Liver (tissue), 9 donors: Measurements from ENCODE around the gene ARHGAP4. TPM values are rescaled to one million over a fixed set of nuclear protein-coding genes. Genes with fewer than 3 reads are reported as not detected.

ENCODE experiments used
- DNase-seq: peaks from one replicate; pipeline ENCODE4 v3.0.0-alpha.2; 2017; ENCODE audit warnings: low spot score
- H3K27ac ChIP-seq, 2 donors: one replicate each; pipeline ENCODE4 v1.7.0; 2013; ENCODE audit warnings: inconsistent platforms in 2 of 2, low read length in 2 of 2, control low read depth in 1 of 2, low read depth in 1 of 2, mild to moderate bottlenecking in 1 of 2
- H3K27me3 ChIP-seq, 4 donors: one replicate each; pipeline versions ENCODE4 v1.6.1 to v1.7.0; 2013; ENCODE audit warnings: low read length in 3 of 4, inconsistent platforms in 1 of 4, mild to moderate bottlenecking in 1 of 4, moderate library complexity in 1 of 4; ENCODE audit not compliant: control insufficient read depth in 4 of 4, insufficient read depth in 4 of 4
- H3K36me3 ChIP-seq, 4 donors: one replicate each; pipeline versions ENCODE4 v1.6.1 to v1.7.0; 2013; ENCODE audit warnings: low read length in 3 of 4, mild to moderate bottlenecking in 3 of 4, low read depth in 1 of 4, moderate library complexity in 1 of 4; ENCODE audit not compliant: control insufficient read depth in 4 of 4, insufficient read depth in 3 of 4
- H3K4me1 ChIP-seq, 4 donors: one replicate each; pipeline versions ENCODE4 v1.6.1 to v1.7.0; 2013; ENCODE audit warnings: low read length in 3 of 4, mild to moderate bottlenecking in 3 of 4, moderate library complexity in 1 of 4; ENCODE audit not compliant: control insufficient read depth in 4 of 4, insufficient read depth in 4 of 4
- H3K4me3 ChIP-seq, 3 donors: one replicate each; pipeline versions ENCODE4 v1.6.1 to v1.7.0; 2013; ENCODE audit warnings: low read length in 3 of 3, control low read depth in 1 of 3, low read depth in 1 of 3, mild to moderate bottlenecking in 1 of 3
- H3K9ac ChIP-seq, 2 donors: one replicate each; pipeline ENCODE4 v1.7.0; 2013; ENCODE audit warnings: low read length in 2 of 2, mild to moderate bottlenecking in 2 of 2, moderate library complexity in 2 of 2, control low read depth in 1 of 2, low read depth in 1 of 2
- H3K9me3 ChIP-seq, 4 donors: one replicate each; pipeline versions ENCODE4 v1.6.1 to v1.7.0; 2013; ENCODE audit warnings: low read length in 3 of 4; ENCODE audit not compliant: control insufficient read depth in 4 of 4
- CTCF ChIP-seq: fragments of 150-350 bp; IDR thresholded peaks from 2 replicates; pipeline ENCODE4 v1.5.1; 2017; ENCODE audit warnings: improper control_type of control experiment, low read depth, low read length; ENCODE audit not compliant: missing input control
- FOXA1 ChIP-seq: IDR thresholded peaks from 2 replicates; pipeline ENCODE4 v1.6.1; 2016; ENCODE audit warnings: antibody characterized with exemption
- FOXA2 ChIP-seq: IDR thresholded peaks from 2 replicates; pipeline ENCODE4 v1.6.1; 2016; ENCODE audit warnings: antibody characterized with exemption
- GABPA ChIP-seq, 2 donors: IDR thresholded peaks in 1 of 2; conservative IDR thresholded peaks in 1 of 2; 2 replicates each; pipeline ENCODE4 v1.6.1; 2016; ENCODE audit warnings: antibody characterized with exemption in 2 of 2, mild to moderate bottlenecking in 1 of 2, moderate library complexity in 1 of 2
- HNF4A ChIP-seq, 2 donors: conservative IDR thresholded peaks; 2 replicates each; pipeline ENCODE4 v1.6.1; 2016; ENCODE audit warnings: antibody characterized with exemption in 2 of 2, mild to moderate bottlenecking in 2 of 2
- HNF4G ChIP-seq: IDR thresholded peaks from 2 replicates; pipeline ENCODE4 v1.6.1; 2016; ENCODE audit warnings: antibody characterized with exemption
- MAX ChIP-seq: IDR thresholded peaks from 2 replicates; pipeline ENCODE4 v1.6.1; 2016; ENCODE audit warnings: antibody characterized with exemption
- NR2F2 ChIP-seq: IDR thresholded peaks from 2 replicates; pipeline ENCODE4 v1.6.1; 2016; ENCODE audit warnings: antibody characterized with exemption
- REST ChIP-seq: IDR thresholded peaks from 2 replicates; pipeline ENCODE4 v1.6.1; 2016; ENCODE audit warnings: antibody characterized with exemption, mild to moderate bottlenecking
- SP1 ChIP-seq: IDR thresholded peaks from 2 replicates; pipeline ENCODE4 v1.6.1; 2018; ENCODE audit warnings: antibody characterized with exemption, mild to moderate bottlenecking
- TAF1 ChIP-seq: conservative IDR thresholded peaks from 2 replicates; pipeline ENCODE4 v1.6.1; 2016; ENCODE audit warnings: antibody characterized with exemption, mild to moderate bottlenecking
- YY1 ChIP-seq: IDR thresholded peaks from 2 replicates; pipeline ENCODE4 v1.6.1; 2016; ENCODE audit warnings: antibody characterized with exemption, mild to moderate bottlenecking
- ZBTB33 ChIP-seq: IDR thresholded peaks from 2 replicates; pipeline ENCODE4 v1.6.1; 2016; ENCODE audit warnings: antibody characterized with exemption
- WGBS: extraction: QIAGEN DNeasy Blood & Tissue Kit; methylation state at CpG from one replicate; pipeline ENCODE4 v1.1.7; 2013; 5-methylcytosine and 5-hydroxymethylcytosine counted together
- polyA plus RNA-seq, 2 donors: library from polyadenylated mRNA; stranded (reverse) in 1 of 2; unstranded in 1 of 2; fragments of 200-250 nt in 1 of 2; fragments of >200 nt in 1 of 2; fragmentation: Nextera tagmentation in 1 of 2; extraction: Ambion mirVana in 1 of 2; gene quantifications; one replicate each; pipeline versions ENCODE4 v1.2.1 to v1.2.3, GENCODE V29; 2013 to 2015
- total RNA-seq, 2 donors: library from RNA; depleted of rRNA; stranded (reverse); fragments of >200 nt; gene quantifications; one replicate each; pipeline ENCODE4 v1.2.3, GENCODE V29; 2014
- TF ChIP-seq, protein P1 (sequence below): IDR thresholded peaks from 2 replicates; pipeline ENCODE4 v1.6.1; 2016; ENCODE audit warnings: antibody characterized with exemption
- donor health status: healthy.
- donor health status: healthy.
- donor health status: healthy.
- donor health status: healthy.
- donor health status: healthy.

The ARHGAP4 gene
- total and polyA plus RNA-seq, 4 donors = 3.3 to 28.1 (median 10.2) TPM

- no peaks in the 10 kb centered on the region for H3K9me3 ChIP-seq
- TF ChIP-seq ZBTB33 = no peak
- TF ChIP-seq MAX = no peak
- TF ChIP-seq, protein P1, sequence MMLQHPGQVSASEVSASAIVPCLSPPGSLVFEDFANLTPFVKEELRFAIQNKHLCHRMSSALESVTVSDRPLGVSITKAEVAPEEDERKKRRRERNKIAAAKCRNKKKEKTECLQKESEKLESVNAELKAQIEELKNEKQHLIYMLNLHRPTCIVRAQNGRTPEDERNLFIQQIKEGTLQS = no peak
- TF ChIP-seq YY1 = peak; percentile 97
- peak; percentile 12 for TF ChIP-seq SP1
- TF ChIP-seq CTCF = peak; percentile 3
- TF ChIP-seq FOXA2 = no peak
- TF ChIP-seq HNF4G = no peak
- no peak for TF ChIP-seq FOXA1
- TF ChIP-seq TAF1 = peak; percentile 78
- TF ChIP-seq HNF4A (conservative IDR thresholded peaks at IDR 0.05) = no peak
- no peak for TF ChIP-seq REST
- TF ChIP-seq GABPA (IDR thresholded peaks at IDR 0.05 in 1 of 2, conservative IDR thresholded peaks at IDR 0.05 in 1 of 2) = peak in 1 of 2 donors; percentile 42
- no peak for TF ChIP-seq NR2F2
- H3K36me3 ChIP-seq = no peaks in the 10 kb centered on the region
- under 1% methylated on average over 96 of the region's 96 CpGs for WGBS
- peaks cover 13 to 54% (median 50%) of the 10 kb centered on the region in 4 donors for H3K4me1 ChIP-seq
- DNase-seq = peak; percentile 85
- H3K9ac ChIP-seq = peak within 1 kb of the TSS; percentile 57 to 92
- peak within 1 kb of the TSS; percentile 76 to 98 (median 81) for H3K4me3 ChIP-seq
- peak within 1 kb of the TSS; percentile 95 to 100 for H3K27ac ChIP-seq
- H3K27me3 ChIP-seq = no peaks in the 10 kb centered on the region
These were observed 45.6 kb upstream of the ARHGAP4 start, which contains the start of gene HCFC1 for GRCh38 chrX:153971450-153972367. TSS of gene HCFC1 (minus strand) at chrX:153971818. CDS start at chrX:153970840, 978 bp downstream.
